ENCODE data around the gene ABHD14A. TPM values are rescaled to one million over a fixed set of nuclear protein-coding genes. Genes with fewer than 3 reads are reported as not detected.
A peak's percentile ranks its signal among the peaks of the same experiment; 100 is the strongest.

The ABHD14A gene
- total RNA-seq, 1 experiment from 2014 or later: 10.5 TPM

GRCh38 chr3:51941463-51941797 is 33.4 kb upstream of the ABHD14A start:
- no peak for DNase-seq (ENCODE audit: low read depth)

- DNase-seq (ENCODE audit: low read depth): peak; percentile 99
Measured at GRCh38 chr3:51941798-51942602, 32.9 kb upstream of the ABHD14A start, which contains the start of the genes PARP3 and RRP9. Gene PARP3 (plus strand): TSS chr3:51942363. CDS start chr3:51943356, 993 bp downstream. Gene RRP9 (minus strand): TSS chr3:51941904. CDS start chr3:51941867, 37 bp downstream.

- peak; percentile 73 for DNase-seq (ENCODE audit: low read depth)
Measured at GRCh38 chr3:51942603-51943450, 32.0 kb upstream of the ABHD14A start.

GRCh38 chr3:51943451-51944391 is 31.1 kb upstream of the ABHD14A start:
- DNase-seq (ENCODE audit: low read depth): no peak

- no peak for DNase-seq (ENCODE audit: low read depth)
Measured at GRCh38 chr3:51944451-51945021, 30.3 kb upstream of the ABHD14A start.

GRCh38 chr3:51945031-51945840 is 29.6 kb upstream of the ABHD14A start:
- no peak for DNase-seq (ENCODE audit: low read depth)

- no peak for DNase-seq (ENCODE audit: low read depth)
Measured at GRCh38 chr3:51945926-51946705, 28.7 kb upstream of the ABHD14A start.

GRCh38 chr3:51946796-51947195 is 28.1 kb upstream of the ABHD14A start:
- no peak for DNase-seq (ENCODE audit: low read depth)

GRCh38 chr3:51947215-51947900 is 27.5 kb upstream of the ABHD14A start:
- no peak for DNase-seq (ENCODE audit: low read depth)

- no peak for DNase-seq (ENCODE audit: low read depth)
Measured at GRCh38 chr3:51948016-51948580, 26.8 kb upstream of the ABHD14A start.

GRCh38 chr3:51949121-51949520 is 25.7 kb upstream of the ABHD14A start:
- DNase-seq (ENCODE audit: low read depth): no peak

GRCh38 chr3:51950899-51951298 is 24.0 kb upstream of the ABHD14A start:
- no peak for DNase-seq (ENCODE audit: low read depth)

- DNase-seq (ENCODE audit: low read depth): no peak
Measured at GRCh38 chr3:51953445-51953844, 21.4 kb upstream of the ABHD14A start.

- DNase-seq (ENCODE audit: low read depth): no peak
Measured at GRCh38 chr3:51954105-51954504, 20.8 kb upstream of the ABHD14A start.

GRCh38 chr3:51954713-51955112 is 20.2 kb upstream of the ABHD14A start:
- no peak for DNase-seq (ENCODE audit: low read depth)

- DNase-seq (ENCODE audit: low read depth): no peak
Measured at GRCh38 chr3:51955175-51955892, 19.5 kb upstream of the ABHD14A start, which contains the start of gene GPR62. Gene GPR62 (plus strand): TSS chr3:51955381. CDS start chr3:51955653, 272 bp downstream.

GRCh38 chr3:51955893-51956770 is 18.7 kb upstream of the ABHD14A start:
- peak; percentile 36 for DNase-seq (ENCODE audit: low read depth)
